Measurements from ENCODE around the gene VAMP4.
"Not testable (repeated sequence)": the region's sequence is repeated elsewhere in the genome, so short reads cannot be mapped to it uniquely, and the experiment has no call there.

Gene VAMP4

DNA sequence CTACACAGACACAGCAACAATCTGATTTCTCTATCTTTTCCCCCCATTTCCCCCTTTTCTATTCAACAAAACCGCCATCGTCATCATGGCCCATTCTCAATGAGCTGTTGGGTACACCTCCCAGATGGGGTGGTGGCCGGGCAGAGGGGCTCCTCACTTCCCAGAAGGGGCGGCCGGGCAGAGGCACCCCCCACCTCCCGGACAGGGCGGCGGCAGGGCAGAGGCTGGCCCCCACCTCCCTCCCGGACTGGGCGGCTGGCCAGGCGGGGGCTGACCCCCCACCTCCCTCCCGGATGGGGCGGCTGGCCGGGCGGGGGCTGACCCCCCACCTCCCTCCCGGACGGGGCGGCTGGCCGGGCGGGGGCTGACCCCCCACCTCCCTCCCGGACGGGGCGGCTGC lies 48.3 kb downstream of the VAMP4 start:
- FAIRE-seq, result not testable (repeated sequence)

DNA sequence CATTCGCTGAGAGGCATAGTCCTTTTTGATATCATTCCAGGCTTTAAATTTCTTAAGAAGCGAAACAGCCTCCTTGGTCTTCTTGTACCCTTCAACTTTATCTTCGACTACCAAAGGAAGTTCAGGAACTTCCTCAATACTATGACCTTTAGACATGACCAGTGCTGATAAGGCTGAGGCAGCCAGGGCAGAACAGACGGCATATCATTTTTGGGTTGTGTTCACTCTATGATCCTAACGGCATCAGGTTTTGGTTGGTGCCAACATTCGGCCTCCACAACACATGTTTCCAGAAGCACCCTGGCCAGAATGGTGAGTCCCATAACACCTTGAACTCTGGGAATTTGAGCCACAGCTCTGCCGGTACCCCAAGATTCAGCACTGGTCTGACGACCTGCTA lies 58.0 kb downstream of the VAMP4 start:
- no peak for FAIRE-seq

DNA sequence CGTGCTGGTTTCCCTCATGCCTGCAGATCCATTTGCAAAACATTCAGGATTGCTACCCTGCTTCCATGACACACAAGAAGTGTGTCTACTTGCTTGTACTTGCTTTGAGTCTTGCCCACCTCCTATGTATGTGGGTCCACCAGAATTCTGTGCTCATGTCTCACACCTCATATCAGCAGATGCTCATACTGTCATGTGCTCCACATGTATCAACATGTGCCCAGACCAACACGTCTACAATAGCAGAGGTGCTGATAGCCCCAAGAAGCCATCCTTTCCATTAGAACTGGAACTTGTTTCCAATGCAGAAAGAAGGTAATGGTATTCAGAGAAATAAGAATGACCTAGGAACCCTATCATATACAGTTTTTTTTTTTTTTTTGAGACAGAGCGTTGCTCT lies 61.5 kb downstream of the VAMP4 start:
- FAIRE-seq, result no peak

DNA sequence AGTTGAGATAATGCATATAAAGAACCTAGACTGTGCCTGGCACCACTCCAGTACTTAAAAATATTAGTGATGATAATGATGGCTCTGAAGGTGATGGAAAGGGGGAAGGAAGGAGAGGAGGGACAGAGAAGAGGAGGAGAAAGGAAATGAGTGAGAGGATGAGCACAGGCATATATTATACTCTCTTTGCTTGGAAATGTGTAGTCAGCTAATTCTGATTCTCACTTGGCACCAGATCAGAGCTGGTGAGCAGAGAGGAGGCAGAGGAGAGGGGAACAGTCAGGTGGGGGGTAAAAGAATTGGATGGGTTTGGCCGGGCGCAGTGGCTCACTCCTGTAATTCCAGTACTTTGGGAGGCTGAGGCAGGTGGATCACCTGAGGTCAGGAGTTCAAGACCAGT lies 65.0 kb downstream of the VAMP4 start:
- no peak for FAIRE-seq

DNA sequence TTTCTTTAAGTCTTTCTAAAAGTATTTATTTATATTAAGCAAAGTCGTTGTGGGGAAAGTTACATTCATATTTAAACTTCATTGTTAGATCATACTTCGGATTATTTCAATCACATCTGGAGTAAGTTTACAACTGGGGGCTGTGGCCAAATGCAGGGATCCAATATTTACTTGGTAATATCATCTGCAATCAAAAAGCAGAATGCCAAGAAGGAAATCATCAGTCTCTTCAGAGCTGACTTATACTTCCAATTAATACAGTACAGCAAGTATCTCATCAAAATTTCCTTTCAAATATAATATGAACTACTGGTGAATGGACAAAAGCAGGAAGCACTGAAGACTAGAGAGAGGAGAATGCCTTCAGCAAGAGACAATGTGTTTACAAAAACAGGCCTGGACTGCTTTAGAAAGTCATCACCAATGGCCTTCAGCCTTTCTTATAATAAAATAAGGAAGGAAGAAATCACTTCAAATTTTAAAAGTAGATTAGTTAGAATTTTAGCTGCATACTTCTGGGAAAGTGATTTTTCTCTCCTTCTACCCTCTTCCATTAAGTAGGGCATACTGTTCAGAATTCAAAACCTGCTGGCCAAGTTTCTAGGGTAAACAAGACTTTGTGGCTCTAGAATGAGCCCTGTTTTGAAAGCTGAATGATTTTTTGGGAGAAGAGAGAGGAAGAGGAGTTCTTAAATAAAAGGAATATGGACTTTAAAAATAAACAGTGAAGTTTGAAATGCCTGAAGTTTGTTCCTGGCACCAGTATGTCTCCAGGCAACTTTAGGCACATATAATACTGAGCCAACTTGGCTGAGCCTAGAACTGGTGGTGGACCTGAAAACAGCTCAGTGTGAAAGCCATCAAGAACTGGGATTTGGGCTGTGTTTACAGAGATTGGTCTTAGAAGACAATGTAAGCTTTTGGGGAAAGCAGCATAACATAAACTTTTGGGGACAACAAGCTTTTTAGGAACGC lies 67.1 kb downstream of the VAMP4 start:
- FAIRE-seq, result no peak

DNA sequence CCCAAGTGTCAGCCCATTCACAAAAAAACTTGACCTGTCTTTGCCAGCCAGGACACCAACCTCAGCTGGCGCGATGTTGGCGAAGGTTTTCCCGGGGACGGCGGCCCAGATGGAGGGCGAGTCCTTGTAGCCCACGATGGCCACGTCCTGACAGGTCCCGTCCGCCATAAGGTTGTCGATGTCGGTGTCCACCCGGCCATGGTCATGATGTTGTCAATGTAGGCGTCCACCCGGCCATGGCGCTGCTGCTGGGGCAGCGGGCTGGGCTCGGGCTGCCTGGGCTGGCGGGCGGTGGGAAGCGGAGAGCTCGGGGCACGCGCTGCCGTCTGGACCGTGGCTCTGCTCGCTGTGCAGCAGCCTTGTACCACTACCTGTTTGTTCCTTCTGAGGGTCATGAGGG lies 71.1 kb downstream of the VAMP4 start:
- FAIRE-seq, result no peak

DNA sequence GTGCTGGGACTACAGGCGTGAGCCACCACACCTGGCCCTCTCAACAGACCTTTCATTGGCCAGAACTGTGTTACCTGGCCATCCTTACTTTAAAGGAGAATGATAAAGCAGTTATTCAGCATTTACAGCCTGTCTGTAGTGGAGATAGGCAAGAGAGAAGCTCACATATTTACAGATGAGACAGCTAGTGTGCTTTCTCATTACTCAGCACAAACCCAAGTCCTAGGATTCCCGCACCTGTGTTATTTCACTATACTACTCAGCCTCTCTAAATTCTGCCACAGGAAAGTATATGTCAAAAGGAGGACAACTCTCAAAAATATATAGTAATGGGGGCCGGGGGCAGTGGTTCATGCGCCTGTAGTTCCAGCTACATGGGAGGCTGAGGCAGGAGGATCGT lies 73.5 kb downstream of the VAMP4 start:
- no peak for FAIRE-seq

DNA sequence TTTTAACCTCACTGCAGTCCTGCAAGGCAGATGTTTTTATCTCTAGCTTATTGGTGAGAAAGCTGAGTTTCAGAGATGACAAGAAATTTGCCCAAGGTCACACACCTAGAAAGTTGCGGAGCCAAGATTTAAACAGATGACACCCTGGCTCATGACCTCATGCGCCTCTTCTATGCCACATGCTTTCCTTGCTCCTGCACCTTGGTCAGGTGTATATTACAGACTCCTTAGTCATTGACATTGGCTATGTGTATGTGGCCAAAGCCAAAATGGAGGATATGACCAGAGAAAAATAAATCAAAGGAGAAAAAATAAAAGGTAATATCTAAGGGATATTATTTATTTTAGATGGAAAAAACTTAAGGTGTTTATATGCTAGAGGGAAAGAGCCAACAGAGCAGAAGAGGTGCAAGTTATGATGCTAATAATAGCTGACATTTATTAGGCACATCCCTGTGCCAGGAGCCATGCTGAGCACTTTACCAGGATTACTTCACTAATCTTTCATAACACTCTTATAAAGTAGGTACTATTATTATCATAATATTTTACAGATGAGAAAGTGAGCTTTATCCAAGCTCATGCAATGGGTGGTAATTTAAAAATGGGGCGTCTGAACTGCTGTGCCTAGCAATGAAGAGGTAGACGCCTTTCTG lies 75.6 kb downstream of the VAMP4 start:
- FAIRE-seq, result no peak

DNA sequence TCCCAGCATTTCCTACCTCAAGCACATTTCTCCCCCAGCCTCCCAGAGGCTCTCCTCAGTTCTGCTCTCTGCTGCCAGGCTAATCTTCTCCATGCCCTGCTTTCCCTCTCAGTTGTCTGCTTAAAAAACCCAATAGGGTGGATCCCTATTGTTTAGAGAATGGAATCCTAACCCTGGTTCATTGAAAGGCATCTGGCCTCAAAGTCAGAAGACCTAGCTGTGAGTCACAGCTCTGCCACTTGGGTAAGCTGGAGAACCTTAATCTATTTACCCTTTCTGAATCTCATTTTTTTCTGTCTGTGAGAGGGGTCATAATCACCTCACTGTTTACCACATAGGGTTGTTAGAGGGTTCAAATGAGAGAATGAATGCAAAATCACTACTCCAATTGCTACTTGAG lies 76.9 kb downstream of the VAMP4 start:
- no peak for FAIRE-seq

DNA sequence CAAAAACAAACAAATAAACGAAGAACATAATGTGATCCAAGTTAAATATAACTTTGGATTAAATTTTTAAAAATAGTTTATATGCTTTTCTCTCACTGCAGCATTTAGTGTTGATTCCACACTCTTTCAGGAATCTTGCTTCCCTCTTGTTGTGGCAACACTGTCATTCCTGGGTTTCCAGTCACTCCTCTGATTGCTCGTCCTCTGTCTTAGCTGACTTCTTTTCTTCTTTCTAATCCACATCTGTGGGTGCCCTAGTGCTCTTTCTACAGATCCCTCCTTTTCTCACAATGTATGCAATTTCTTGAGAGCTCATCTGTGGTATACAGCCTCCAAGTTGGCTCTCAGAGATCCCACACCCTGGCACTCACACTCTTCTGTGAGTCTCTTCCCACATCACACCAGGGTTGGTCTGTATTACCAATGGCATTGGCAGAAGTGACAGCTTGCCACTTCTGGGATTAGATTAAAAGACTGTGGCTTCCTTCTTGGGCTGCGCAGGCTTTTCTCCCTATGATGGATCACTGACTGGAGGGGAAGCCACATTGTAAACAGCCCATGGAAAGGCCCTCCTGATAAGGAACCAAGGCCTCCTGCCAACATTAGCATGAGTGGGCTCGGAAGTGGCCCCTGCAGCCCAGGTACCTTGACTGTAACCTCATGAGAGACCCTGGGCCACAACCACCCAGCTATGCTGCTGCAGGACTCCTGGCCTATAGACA lies 77.8 kb downstream of the VAMP4 start:
- no peak for FAIRE-seq

DNA sequence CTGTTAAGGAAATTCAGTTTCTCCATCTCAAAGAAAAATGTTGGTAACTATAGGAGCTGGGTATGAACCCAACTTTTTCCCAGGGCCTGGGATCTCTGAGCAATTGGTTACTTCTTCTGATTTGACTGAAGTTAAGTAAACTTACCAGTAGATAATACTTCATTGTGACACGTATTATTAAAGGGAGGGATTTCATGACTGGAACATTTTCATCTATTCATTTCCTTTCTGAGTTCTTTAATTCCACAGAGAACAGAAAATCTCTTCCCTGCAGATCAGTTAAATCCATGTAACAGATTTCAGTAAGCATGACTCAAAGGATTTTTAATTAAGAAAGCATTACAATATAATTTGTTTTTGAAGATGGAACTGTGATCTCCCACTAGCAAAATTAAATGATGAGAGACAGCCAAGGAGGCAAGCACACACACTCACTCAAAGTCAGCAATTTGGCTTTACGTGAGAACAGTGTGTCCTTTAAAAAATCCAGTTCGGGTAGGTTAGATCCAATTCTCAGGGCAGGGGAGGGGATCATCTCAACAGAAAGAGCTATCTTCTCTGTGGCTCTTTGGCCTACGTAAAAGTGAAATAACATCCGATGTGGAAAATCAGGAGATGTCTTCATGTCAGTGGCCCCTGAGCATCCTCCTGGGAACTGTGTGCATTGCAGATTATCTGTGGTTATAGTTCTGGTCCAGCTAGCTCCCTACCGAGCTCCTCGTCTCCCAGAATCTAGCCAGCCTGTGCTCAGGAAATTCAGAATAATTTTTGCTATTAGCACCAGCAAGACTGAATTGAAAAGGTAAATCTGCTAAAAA lies 78.6 kb downstream of the VAMP4 start:
- FAIRE-seq, result no peak

DNA sequence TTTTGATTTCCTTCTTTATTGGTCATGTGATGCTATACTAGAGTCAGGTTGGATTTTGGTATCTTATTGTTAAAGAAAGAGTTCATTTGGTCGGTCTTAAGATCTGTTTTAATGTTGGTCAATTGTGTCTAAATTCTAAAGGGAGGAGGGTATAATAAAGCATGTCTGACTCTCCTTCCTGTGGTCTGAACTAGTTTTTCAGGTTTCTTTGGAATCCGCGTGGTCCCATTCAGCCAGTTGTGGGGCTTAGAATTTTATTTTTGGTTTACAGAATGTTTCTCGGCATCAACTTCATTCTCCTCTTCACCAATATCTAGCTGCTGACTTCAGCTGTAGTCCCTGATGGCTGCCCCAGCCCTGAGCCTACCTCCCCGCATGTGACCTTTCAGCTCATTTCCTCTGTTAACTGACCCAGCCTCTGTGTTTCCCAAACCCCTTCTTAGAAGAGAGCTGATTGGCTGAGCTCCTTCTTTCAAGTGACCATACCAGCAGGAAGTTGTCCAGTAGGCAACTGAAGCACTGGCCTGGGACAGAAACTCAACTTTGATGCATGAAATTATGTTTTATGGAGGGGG lies 80.7 kb downstream of the VAMP4 start:
- no peak for FAIRE-seq

DNA sequence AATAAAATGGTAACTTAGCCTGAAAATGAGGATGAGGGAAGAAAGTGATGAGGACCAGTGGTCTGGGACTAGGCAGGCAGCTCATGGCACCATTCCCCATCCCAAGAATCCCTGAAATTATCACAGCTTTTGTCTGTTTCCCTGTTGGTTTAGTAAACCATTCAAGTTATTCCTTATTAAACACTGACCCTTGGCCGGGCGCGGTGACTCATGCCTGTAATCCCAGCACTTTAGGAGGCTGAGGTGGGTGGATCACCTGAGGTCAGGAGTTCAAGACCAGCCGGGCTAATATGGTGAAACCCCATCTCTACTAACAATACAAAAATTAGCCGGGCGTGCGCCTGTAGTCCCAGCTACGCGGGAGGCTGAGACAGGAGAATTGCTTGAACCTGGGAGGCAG lies 85.7 kb downstream of the VAMP4 start:
- not testable (repeated sequence) for FAIRE-seq

DNA sequence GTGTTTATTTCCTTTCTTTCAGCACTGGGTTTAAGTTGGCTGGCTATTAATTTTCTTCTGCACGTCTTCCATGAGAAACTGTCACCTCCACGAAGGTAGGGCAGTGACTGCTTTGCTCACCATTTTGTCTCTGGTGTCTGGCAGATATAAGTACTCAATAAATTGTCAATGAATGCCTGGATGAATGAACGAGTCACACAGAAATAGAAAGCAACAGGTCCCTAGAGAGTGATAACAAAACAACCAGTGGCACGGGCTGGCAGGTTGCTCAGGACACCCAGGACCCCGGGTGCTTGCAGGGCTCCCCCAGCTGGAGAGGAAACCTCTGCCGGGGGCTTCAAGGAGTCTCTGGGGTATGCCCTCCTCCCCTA lies 86.1 kb downstream of the VAMP4 start:
- FAIRE-seq, result no peak

DNA sequence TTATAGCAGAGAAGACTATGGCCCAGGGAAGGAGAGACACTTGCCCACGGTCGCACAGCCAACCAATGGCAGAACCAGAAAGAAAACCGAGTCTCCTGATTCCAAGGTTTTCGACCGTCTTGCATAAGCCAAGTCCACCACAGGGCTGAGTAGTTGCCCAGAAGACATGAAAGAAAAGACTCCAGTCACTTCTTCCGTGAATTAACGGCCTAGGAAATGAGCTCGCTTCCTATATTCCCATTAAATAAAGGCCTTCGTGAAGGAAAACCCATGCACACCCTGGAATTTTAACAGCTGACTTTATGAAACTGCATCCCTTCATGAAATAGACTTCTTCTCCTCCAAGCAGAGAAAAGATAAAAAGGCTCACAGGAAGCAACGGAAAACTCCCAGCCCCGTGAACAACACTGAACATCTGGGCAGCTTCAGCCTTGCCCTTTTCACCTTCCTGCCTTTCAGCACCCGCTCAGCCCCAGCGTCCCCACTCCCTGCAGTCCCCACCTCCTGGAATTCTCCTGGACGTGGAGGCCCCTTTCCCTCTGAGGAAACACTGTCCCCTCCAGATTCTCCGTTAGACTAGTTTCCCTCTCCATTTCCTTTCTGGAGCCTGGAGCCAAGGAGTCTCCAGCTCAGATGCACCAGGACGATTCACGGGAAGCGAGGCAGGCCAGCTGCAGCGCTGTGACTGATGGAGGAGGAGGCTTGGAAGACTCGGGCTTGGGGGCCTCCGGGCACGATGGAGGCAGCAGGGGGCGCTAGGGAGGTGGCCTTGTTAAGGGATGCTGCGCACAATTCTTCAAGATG lies 86.7 kb downstream of the VAMP4 start:
- FAIRE-seq, result no peak

DNA sequence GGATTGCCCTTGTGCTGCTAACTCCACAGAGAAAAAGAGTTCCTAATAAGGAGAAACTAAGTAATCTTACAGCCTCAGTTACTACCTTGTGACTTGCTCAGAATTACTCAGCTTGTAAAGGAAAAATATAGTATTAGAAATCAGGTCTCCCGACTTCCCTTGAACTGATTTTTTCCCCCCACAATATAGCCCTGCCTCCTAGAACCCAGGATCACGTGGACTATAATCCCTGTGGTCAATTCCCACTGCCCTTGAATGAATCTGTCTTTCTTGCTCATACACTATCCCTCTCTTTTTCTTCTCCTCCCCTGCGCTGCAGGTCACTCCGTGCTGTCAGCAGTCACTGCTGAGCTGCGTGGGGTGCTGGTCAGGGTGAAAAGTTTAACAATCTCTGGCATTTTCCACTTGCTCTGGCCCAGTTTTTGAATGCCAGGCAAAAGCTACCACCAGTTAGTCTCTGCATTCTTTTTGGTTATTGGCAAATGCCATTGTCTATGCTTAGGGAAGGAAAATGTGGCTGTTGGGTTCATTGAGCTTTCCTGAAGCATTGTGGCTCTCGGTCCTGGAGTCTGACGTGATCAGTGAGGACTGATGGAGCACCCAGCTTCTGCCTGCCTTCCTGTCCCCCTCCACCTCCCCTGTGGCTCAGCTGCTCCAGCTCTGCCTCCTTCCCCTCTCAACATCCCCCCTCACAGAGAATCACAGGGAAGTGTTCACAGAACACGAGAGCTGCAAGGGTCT lies 87.5 kb downstream of the VAMP4 start:
- FAIRE-seq, result no peak

DNA sequence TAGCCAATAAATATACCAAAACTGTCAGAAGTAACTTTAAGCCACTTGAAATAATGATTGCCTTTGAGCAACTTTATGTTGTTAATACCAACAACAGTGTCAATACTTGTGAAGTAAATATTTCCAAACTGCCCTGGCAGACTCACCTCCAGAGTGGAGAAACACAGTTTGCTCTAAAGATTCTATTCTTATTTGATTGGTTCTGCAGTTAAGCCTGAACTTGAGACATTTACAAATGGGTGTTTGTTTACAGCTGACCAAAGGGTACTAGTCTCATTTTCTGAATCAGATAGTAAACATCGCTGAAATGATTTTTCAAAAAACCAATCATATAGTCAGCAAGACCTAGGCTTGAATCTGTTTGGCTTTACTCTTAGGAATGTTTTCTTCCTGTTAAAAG lies 88.1 kb downstream of the VAMP4 start:
- FAIRE-seq, result no peak

DNA sequence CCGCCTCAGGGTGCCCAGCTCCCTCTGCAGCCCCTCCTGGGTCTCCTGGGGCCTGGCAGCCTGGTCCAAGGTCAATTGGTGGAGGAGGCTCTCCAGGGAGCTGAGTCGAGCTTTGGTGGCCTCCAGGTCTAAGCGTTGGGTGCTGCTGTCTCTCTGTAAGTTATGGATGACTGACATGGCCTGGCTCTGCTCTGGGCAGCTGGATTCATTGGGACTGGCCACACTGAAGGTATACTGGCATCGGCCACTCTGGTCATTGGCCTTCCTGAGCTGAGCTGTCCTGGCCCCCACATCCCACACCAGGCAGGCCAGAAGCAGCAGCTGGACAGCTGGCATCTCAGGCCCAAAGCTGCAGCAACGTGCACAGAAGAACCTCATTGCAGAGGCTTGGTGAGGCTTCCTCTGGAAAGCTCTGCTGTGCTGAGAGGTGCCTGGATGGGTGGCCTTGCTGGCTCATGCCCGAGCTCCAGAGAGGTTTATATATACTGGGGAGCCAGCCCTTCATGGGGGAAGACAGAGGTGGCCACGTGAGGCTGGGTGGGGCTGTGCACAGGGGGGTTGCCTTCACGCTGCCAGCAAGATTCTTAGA lies 89.5 kb downstream of the VAMP4 start, which contains the start of gene MYOC:
MYOC (minus strand) TSS at position 455 of the 589 bp plus-strand sequence; CDS start at position 378, 77 bp downstream.
- FAIRE-seq, result no peak

Data from endometrium (tissue), 2 donors.